Tibial artery (tissue), 4 donors: ENCODE results near the gene CFAP210.

ENCODE experiments used
- DNase-seq, 2 donors: peaks; one replicate each; pipeline ENCODE4 v3.0.0-alpha.2; 2019
- H3K27ac ChIP-seq, 2 donors: fragments of 200-600 bp; sonication (generic) in 1 of 2; 1 replicate in 1 of 2; 2 replicates in 1 of 2; pipeline ENCODE4 v1.5.1; 2018 to 2019; ENCODE audit warnings: mild to moderate bottlenecking in 1 of 2
- H3K27me3 ChIP-seq, 2 donors: fragments of 200-600 bp; sonication (generic) in 1 of 2; one replicate each; pipeline versions ENCODE4 v1.5.1 to v1.6.0; 2016 to 2019
- H3K36me3 ChIP-seq, 3 donors: fragments of 200-600 bp; sonication (generic) in 2 of 3; one replicate each; pipeline ENCODE4 v1.5.1; 2016 to 2019; ENCODE audit warnings: mild to moderate bottlenecking in 2 of 3
- H3K4me1 ChIP-seq, 4 donors: fragments of 200-600 bp; sonication (generic) in 2 of 4; 1 replicate in 3 of 4; 2 replicates in 1 of 4; pipeline ENCODE4 v1.5.1; 2016 to 2019
- H3K4me3 ChIP-seq, 2 donors: fragments of 200-600 bp; sonication (generic) in 1 of 2; 1 replicate in 1 of 2; 2 replicates in 1 of 2; pipeline ENCODE4 v1.5.1; 2018 to 2019; ENCODE audit warnings: mild to moderate bottlenecking in 2 of 2
- H3K9me3 ChIP-seq, 3 donors: fragments of 200-600 bp; sonication (generic) in 1 of 3; one replicate each; pipeline ENCODE4 v1.5.1; 2016 to 2019
- intact Hi-C: fragments of 100-400 bp; cut with DNase I; formaldehyde crosslinking; loops from one replicate; pipeline ENCODE4 v1.15.0; 2023; ENCODE audit warnings: low total_unique reads
- TF ChIP-seq, protein P1 (sequence below), 2 experiments: fragments of 200-600 bp in 1 of 2; fragments of 450-650 bp in 1 of 2; IDR thresholded peaks; one replicate each; pipeline ENCODE4 v1.5.1; 2017 to 2019; ENCODE audit warnings: antibody characterized with exemption in 2 of 2, mild to moderate bottlenecking in 1 of 2, moderate library complexity in 1 of 2

Gene CFAP210

DNA sequence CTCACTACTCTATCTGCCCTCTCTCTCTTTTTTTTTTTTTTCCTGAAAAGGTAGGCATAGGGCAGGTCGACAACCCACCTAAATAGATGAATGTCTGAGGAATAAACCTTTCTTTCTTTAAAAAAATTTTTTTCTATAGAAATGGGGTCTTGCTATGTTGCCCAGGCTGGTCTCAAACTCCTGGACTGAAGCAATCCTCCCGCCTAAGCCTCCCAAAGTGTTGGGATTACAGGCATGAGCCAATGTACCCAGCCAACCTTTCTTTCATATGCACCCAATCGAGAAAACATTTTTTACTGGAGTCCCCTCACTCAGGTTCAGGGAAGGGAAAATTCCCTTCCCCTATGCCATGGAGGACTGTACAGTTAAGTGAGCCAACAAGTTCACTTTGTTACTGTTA lies 31.0 kb downstream of the CFAP210 start:
- no peaks in the 10 kb centered on the region for H3K4me1 ChIP-seq
- intact Hi-C loops: no loop called here
- no peak overlapping the region for H3K27ac ChIP-seq
- H3K9me3 ChIP-seq: no peaks in the 10 kb centered on the region
- no peak overlapping the region for H3K4me3 ChIP-seq
- no peaks in the 10 kb centered on the region for H3K27me3 ChIP-seq
- H3K36me3 ChIP-seq: no peaks in the 10 kb centered on the region
- no peak for DNase-seq
- TF ChIP-seq, protein P1, sequence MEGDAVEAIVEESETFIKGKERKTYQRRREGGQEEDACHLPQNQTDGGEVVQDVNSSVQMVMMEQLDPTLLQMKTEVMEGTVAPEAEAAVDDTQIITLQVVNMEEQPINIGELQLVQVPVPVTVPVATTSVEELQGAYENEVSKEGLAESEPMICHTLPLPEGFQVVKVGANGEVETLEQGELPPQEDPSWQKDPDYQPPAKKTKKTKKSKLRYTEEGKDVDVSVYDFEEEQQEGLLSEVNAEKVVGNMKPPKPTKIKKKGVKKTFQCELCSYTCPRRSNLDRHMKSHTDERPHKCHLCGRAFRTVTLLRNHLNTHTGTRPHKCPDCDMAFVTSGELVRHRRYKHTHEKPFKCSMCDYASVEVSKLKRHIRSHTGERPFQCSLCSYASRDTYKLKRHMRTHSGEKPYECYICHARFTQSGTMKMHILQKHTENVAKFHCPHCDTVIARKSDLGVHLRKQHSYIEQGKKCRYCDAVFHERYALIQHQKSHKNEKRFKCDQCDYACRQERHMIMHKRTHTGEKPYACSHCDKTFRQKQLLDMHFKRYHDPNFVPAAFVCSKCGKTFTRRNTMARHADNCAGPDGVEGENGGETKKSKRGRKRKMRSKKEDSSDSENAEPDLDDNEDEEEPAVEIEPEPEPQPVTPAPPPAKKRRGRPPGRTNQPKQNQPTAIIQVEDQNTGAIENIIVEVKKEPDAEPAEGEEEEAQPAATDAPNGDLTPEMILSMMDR (IDR thresholded peaks at IDR 0.05): no peak

DNA sequence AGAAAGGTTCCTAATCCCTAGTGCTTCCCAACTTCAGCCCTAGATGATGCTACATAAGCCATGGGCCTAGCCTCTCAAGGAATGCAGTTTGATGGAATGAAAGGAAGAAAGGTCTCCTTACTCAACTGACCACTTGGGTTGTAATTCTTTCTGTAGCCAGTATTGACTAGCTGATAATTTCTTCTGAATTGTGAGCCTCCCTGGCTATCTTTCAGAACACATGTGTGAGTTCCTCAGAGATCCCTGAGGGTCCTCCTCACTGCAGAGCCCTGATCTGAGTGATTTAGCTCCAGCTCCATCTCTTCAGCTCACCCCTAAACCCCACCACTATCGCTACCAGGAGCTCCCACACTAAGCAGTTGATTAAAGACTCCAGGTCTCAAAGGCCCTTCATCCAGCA lies 31.5 kb downstream of the CFAP210 start:
- H3K36me3 ChIP-seq: no peaks in the 10 kb centered on the region
- no peak overlapping the region for H3K4me3 ChIP-seq
- H3K4me1 ChIP-seq: no peaks in the 10 kb centered on the region
- no peak for DNase-seq
- intact Hi-C loops: no loop called here
- H3K27me3 ChIP-seq: no peaks in the 10 kb centered on the region
- TF ChIP-seq, protein P1 (IDR thresholded peaks at IDR 0.05): no peak
- H3K27ac ChIP-seq: no peak overlapping the region
- H3K9me3 ChIP-seq: no peaks in the 10 kb centered on the region

DNA sequence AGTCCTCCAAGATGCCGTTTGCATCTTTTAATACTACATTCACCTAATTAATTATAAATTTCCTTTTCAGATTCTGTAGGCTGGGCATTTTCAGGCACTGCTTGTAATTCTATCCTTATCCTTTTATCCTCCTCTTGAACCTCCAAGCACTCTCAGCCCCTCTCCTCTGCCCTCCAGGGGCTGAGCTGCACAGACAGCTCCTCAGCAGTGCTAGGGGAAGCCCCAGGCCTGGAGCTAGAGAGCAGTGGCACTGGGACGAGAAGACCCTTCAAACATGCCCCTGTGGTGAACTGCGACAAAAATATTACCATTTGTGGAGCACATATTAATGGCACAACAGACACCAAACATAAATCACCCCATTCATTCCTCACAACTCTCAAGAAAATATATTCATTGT lies 32.9 kb downstream of the CFAP210 start:
- intact Hi-C loops: no loop called here
- Histone ChIP-seq H3K4me1 (no peaks in the 10 kb centered on the region), H3K4me3 (no peak overlapping the region), H3K27ac (no peak overlapping the region), H3K27me3 (no peaks in the 10 kb centered on the region), H3K9me3 (no peaks in the 10 kb centered on the region), H3K36me3 (no peaks in the 10 kb centered on the region)
- TF ChIP-seq, protein P1 (IDR thresholded peaks at IDR 0.05): no peak
- DNase-seq: no peak

DNA sequence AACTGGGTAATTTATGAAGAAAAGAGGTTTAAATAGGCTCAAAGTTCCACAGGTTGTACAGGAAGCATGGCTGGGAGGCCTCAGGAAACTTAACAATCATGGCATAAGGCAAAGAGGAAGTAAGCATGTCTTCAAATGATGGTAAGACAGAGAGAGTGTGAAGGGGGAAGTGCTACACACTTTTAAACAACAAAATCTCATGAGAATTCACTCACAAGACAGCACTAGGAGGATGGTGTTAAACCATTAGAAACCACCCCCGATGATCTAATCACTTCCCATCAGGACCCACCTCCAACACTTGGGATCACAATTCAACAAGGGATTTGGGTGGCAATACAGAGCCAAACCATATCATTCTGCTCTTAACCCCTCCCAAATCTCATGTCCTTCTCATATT lies 34.9 kb downstream of the CFAP210 start:
- TF ChIP-seq, protein P1 (IDR thresholded peaks at IDR 0.05): no peak
- intact Hi-C loops: no loop called here
- H3K27ac ChIP-seq: no peak overlapping the region
- no peaks in the 10 kb centered on the region for H3K4me1 ChIP-seq
- H3K9me3 ChIP-seq: no peaks in the 10 kb centered on the region
- no peaks in the 10 kb centered on the region for H3K27me3 ChIP-seq
- H3K36me3 ChIP-seq: no peaks in the 10 kb centered on the region
- no peak overlapping the region for H3K4me3 ChIP-seq
- DNase-seq: no peak

DNA sequence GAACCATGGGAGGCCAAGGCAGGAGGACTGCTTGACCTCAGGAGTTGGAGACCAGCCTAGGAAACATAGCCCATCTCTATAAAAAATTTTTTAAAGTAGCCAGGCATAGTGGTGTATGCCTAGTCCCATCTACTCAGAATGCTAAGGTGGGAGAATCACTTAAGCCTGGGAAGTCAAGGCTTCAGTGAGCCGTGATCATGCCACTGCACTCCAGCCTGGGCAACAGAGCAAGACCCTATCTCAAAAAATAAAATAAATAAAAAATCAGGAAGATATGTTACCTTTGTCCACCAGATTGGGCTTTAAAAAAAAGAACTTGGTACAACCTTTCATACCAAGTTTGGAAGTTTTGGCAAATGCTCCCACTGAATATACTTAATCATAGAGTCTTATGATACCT lies 35.3 kb downstream of the CFAP210 start:
- no peak overlapping the region for H3K27ac ChIP-seq
- no peaks in the 10 kb centered on the region for H3K9me3 ChIP-seq
- intact Hi-C loops: no loop called here
- TF ChIP-seq, protein P1 (IDR thresholded peaks at IDR 0.05): no peak
- H3K27me3 ChIP-seq: no peaks in the 10 kb centered on the region
- H3K36me3 ChIP-seq: no peaks in the 10 kb centered on the region
- DNase-seq: no peak
- H3K4me3 ChIP-seq: no peak overlapping the region
- H3K4me1 ChIP-seq: no peaks in the 10 kb centered on the region

DNA sequence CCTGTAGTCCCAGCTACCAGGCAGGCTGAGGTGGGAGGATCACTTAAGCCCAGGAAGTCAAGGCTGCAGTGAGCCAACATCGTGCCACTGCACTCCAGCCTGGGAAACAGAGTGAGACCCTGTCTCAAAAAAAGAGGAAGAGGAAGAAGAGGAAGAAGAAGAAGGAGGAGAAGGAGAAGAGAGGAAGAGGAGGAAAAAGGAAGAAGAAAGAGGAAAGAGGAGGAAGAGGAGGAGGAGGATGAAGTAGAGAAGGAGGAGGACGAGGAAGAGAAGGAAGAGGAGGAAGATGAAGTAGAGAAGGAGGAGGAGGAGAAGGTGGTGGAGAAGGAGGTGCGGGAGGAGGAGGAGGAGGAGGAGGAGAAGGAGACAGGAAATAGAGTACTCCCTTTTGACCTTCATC lies 38.0 kb downstream of the CFAP210 start:
- Histone ChIP-seq H3K36me3 (no peaks in the 10 kb centered on the region), H3K27me3 (peaks cover 0 to 7% of the 10 kb centered on the region in 2 donors), H3K4me1 (no peaks in the 10 kb centered on the region), H3K4me3 (no peak overlapping the region), H3K27ac (no peak overlapping the region), H3K9me3 (no peaks in the 10 kb centered on the region)
- no peak for DNase-seq
- TF ChIP-seq, protein P1 (IDR thresholded peaks at IDR 0.05): no peak
- intact Hi-C loops: no loop called here
